Measurements from ENCODE around the gene PDXP. TPM values are rescaled to one million over a fixed set of nuclear protein-coding genes. Genes with fewer than 3 reads are reported as not detected.

The PDXP gene
- total and polyA plus RNA-seq, 2 of the 4 experiments (the other 2 are of a cell fraction), result 5.4 to 24.1 TPM

- Histone ChIP-seq H2BK15ac (ENCODE audit: low read depth, low read length) (no peak overlapping the region), H4K8ac (ENCODE audit: low read depth in 2 of 2, low read length in 2 of 2) (no peak overlapping the region), H2BK20ac (ENCODE audit: low read depth, low read length) (no peak overlapping the region), H3K23ac (ENCODE audit: low read depth, low read length) (no peak overlapping the region), H3K9me1 (ENCODE audit: insufficient read depth, low read length) (peaks cover 15% of the 10 kb centered on the region; the same call in 1 of the 2 replicates), H2AFZ (replicated peaks; ENCODE audit: low read length, poor library complexity) (no peak overlapping the region), H3K9me3 (ENCODE audit: control insufficient read depth, insufficient read depth, low read length) (no peaks in the 10 kb centered on the region), H4K20me1 (ENCODE audit: insufficient read depth, low read length) (no peaks in the 10 kb centered on the region), H2AK5ac (ENCODE audit: low read depth, low read length) (no peak overlapping the region), H2AK9ac (replicated peaks; ENCODE audit: low read depth, low read length, poor library complexity) (peak overlapping the region; percentile 29), H3K27me3 (ENCODE audit: control insufficient read depth, insufficient read depth, low read length) (no peaks in the 10 kb centered on the region), H2BK120ac (ENCODE audit: low read depth, low read length) (no peak overlapping the region), H4K91ac (ENCODE audit: insufficient read depth, low read depth, low read length) (no peak overlapping the region), H3K79me1 (ENCODE audit: low read depth in 1 of 2, low read length in 2 of 2) (peaks cover 8 to 35% of the 10 kb centered on the region in 2 experiments), H3K14ac (replicated peaks; ENCODE audit: low read depth, low read length) (no peak overlapping the region), H3K4me3 (ENCODE audit: insufficient read depth, low read depth, low read length) (no peak overlapping the region), H3K4me1 (ENCODE audit: control insufficient read depth, insufficient read depth, low read length) (peaks cover 6% of the 10 kb centered on the region), H3K18ac (ENCODE audit: low read depth, low read length) (no peak overlapping the region), H3K36me3 (ENCODE audit: control insufficient read depth, insufficient read depth, low read length) (peaks cover 33% of the 10 kb centered on the region), H3K27ac (ENCODE audit: insufficient read depth, low read length) (no peak overlapping the region), H2BK5ac (ENCODE audit: low read depth, low read length, poor library complexity, severe bottlenecking) (no peak overlapping the region), H3K4ac (ENCODE audit: low read depth, low read length) (no peak overlapping the region), H4K5ac (ENCODE audit: low read depth, low read length) (no peak overlapping the region), H3K4me2 (ENCODE audit: low read depth, low read length) (no peak overlapping the region), H3K9ac (ENCODE audit: low read depth, low read length) (no peak overlapping the region), H3K56ac (ENCODE audit: extremely low read depth, insufficient read depth, low read length) (no peak overlapping the region)
- BruUV-seq (replicated peaks), result no TSS peak
- in situ Hi-C loops (cut with MboI; ENCODE audit: low sequenced_read_pairs), result no loop called here
- WGBS, 2 experiments (ENCODE audit: extremely low coverage in 2 of 2, insufficient read length in 1 of 2), result 93% methylated on average over 8 of the region's 15 CpGs; no CpG with 5 or more reads in 1 of the 2 experiments
- dilution Hi-C loops (cut with HindIII; ENCODE audit: low sequenced_read_pairs, unreplicated experiment), result no loop called here
- ATAC-seq (ENCODE audit: low read depth) (no peak), DNase-seq (no peak)
- TF ChIP-seq ELK1 (IDR thresholded peaks at IDR 0.05; ENCODE audit: borderline replicate concordance, low read depth, low read length) (no peak), CTCF (conservative IDR thresholded peaks at IDR 0.05; ENCODE audit: low read depth, low read length) (no peak), NFE2L2 (IDR thresholded peaks at IDR 0.05; ENCODE audit: low read depth, low read length) (no peak), BHLHE40 (IDR thresholded peaks at IDR 0.05; ENCODE audit: low read depth, low read length) (no peak), FOS (IDR thresholded peaks at IDR 0.05; ENCODE audit: low read depth, low read length) (no peak), MXI1 (IDR thresholded peaks at IDR 0.05; ENCODE audit: borderline replicate concordance, low read depth, low read length) (no peak)
- ChIA-PET CTCF (no interaction called here), POLR2A (ENCODE audit: unreplicated experiment) (no interaction called here)
- intact Hi-C loops (cut with micrococcal nuclease), result no loop called here
Measured at GRCh38 chr22:37692627-37693285, 34.2 kb downstream of the PDXP start.
